ENCODE results near the gene GBP2. TPM values are rescaled to one million over a fixed set of nuclear protein-coding genes. Genes with fewer than 3 reads are reported as not detected.

Gene GBP2
- polyA plus RNA-seq, 1 of the 3 experiments (the other 2 are of a cell fraction), result 8.7 TPM

DNA sequence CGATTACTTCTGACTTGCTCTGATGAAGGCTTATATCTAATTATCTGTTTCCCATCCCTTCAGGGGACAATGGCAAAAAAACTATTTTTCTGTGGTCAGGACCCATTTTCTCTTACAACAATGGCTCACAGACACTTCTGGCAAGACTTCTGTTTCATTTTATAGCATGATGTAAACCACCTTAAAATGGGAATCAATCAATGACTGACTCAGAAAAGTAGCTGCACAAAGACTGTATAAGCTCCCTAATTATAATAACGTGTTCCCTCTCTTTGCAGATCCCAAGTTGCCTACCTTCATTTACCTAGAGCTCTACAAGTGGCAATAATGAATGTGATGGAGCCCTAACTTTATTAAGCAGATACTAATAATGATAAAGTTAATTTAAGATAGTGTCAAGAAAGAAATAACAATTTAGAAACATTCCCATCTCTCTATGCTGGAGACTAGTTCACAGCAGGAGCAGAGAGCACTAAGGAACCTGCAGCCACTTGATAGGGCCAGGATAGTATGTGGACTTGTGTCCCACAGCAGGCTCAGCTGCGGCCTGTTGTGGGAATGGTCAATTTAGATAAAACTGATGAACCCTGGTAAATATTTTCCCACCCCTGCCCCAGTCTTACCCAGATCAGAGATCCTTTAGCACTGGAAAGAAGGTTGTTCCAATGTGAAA lies 538 bp downstream of the GBP2 start:
- DNase-seq, result no peak
- peak overlapping the region; percentile 58 to 60 for H3K27ac ChIP-seq (ENCODE audit: low read depth in 2 of 2, low read length in 1 of 2)
- H3K9ac ChIP-seq, result peak overlapping the region; percentile 35; the same call in 1 of the 2 replicates
- H3K9me3 ChIP-seq, result no peaks in the 10 kb centered on the region
- H2AFZ ChIP-seq (ENCODE audit: low read depth), result peak overlapping the region; percentile 74
- H3K36me3 ChIP-seq (replicated peaks in 1 of 2; ENCODE audit: control insufficient read depth in 1 of 2, insufficient read depth in 2 of 2, low read length in 1 of 2), result no peaks in the 10 kb centered on the region
- ChIA-PET POLR2A (no interaction called here), CTCF (no interaction called here)
- no peaks in the 10 kb centered on the region for H4K20me1 ChIP-seq (ENCODE audit: insufficient read depth)
- H3K27me3 ChIP-seq (ENCODE audit: insufficient read depth), result no peaks in the 10 kb centered on the region
- H3K4me2 ChIP-seq, result peak overlapping the region; percentile 78
- WGBS (ENCODE audit: low lambda C conversion rate), result 39% methylated on average over 2 of the region's 3 CpGs
- TF ChIP-seq, protein P1, sequence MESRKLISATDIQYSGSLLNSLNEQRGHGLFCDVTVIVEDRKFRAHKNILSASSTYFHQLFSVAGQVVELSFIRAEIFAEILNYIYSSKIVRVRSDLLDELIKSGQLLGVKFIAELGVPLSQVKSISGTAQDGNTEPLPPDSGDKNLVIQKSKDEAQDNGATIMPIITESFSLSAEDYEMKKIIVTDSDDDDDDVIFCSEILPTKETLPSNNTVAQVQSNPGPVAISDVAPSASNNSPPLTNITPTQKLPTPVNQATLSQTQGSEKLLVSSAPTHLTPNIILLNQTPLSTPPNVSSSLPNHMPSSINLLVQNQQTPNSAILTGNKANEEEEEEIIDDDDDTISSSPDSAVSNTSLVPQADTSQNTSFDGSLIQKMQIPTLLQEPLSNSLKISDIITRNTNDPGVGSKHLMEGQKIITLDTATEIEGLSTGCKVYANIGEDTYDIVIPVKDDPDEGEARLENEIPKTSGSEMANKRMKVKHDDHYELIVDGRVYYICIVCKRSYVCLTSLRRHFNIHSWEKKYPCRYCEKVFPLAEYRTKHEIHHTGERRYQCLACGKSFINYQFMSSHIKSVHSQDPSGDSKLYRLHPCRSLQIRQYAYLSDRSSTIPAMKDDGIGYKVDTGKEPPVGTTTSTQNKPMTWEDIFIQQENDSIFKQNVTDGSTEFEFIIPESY (IDR thresholded peaks at IDR 0.05; ENCODE audit: borderline replicate concordance, low read depth), result no peak
- TF ChIP-seq FOXJ3 (CRISPR knock-in tag; IDR thresholded peaks at IDR 0.05) (no peak), TEAD4 (IDR thresholded peaks at IDR 0.05; ENCODE audit: borderline replicate concordance, insufficient read depth) (no peak), NFIC (IDR thresholded peaks at IDR 0.05; ENCODE audit: borderline replicate concordance) (no peak), GABPA (IDR thresholded peaks at IDR 0.05; ENCODE audit: low read depth) (no peak), YY1 (IDR thresholded peaks at IDR 0.05; ENCODE audit: low read depth) (no peak), JUND (IDR thresholded peaks at IDR 0.05) (no peak), RCOR1 (IDR thresholded peaks at IDR 0.05; ENCODE audit: low read length) (no peak), EP300 (IDR thresholded peaks at IDR 0.05; ENCODE audit: borderline replicate concordance in 1 of 2, low read depth in 1 of 2, low read length in 1 of 2) (no peak)
- H3K9me2 ChIP-seq, result no peaks in the 10 kb centered on the region
- peaks cover 7 to 23% of the 10 kb centered on the region in 2 experiments; a peak in 3 of 4 replicates for H3K4me1 ChIP-seq (ENCODE audit: control insufficient read depth in 1 of 2, insufficient read depth in 2 of 2, low read depth in 1 of 2, low read length in 1 of 2)
- peak overlapping the region; percentile 32 to 62 for H3K4me3 ChIP-seq (ENCODE audit: low read depth in 2 of 2, low read length in 1 of 2)
- no peaks in the 10 kb centered on the region for H3K79me2 ChIP-seq (ENCODE audit: insufficient read depth)
- H3F3A ChIP-seq (replicated peaks; ENCODE audit: insufficient read depth), result peaks cover 5% of the 10 kb centered on the region

DNA sequence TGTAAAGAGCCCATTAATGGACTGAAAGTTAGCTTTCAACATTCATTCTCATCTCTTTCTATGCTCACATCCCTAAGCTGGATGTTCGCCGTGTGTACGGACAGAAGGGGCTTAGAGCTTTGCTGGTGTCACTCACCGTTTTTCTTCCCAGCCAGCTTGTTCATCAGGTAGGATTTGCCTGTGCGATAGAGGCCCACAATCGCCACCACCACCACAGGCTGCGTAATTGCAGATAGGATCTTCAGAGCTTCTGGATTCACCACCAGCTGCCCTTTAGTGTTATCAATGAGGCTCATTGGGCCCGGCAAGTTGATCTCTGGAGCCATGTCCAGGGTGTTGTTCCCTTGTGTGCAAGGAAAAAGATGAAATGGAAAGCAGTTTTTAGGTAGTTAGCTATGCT lies 4.3 kb downstream of the GBP2 start:
- Histone ChIP-seq H3K36me3 (replicated peaks in 1 of 2; ENCODE audit: control insufficient read depth in 1 of 2, insufficient read depth in 2 of 2, low read length in 1 of 2) (peaks cover 2 to 10% of the 10 kb centered on the region in 2 experiments), H3K4me2 (no peak overlapping the region), H3K4me1 (ENCODE audit: control insufficient read depth in 1 of 2, insufficient read depth in 2 of 2, low read depth in 1 of 2, low read length in 1 of 2) (peaks cover 7 to 21% of the 10 kb centered on the region in 2 experiments; a peak in 3 of 4 replicates), H3K27ac (ENCODE audit: low read depth in 2 of 2, low read length in 1 of 2) (no peak overlapping the region), H3F3A (replicated peaks; ENCODE audit: insufficient read depth) (peaks cover 5% of the 10 kb centered on the region), H3K9me2 (no peaks in the 10 kb centered on the region), H3K79me2 (ENCODE audit: insufficient read depth) (no peaks in the 10 kb centered on the region), H3K4me3 (ENCODE audit: low read depth in 2 of 2, low read length in 1 of 2) (no peak overlapping the region), H3K9me3 (no peaks in the 10 kb centered on the region), H3K9ac (no peak overlapping the region), H4K20me1 (ENCODE audit: insufficient read depth) (no peaks in the 10 kb centered on the region), H3K27me3 (ENCODE audit: insufficient read depth) (no peaks in the 10 kb centered on the region), H2AFZ (ENCODE audit: low read depth) (no peak overlapping the region)
- CTCF ChIA-PET, result no interaction called here
- no peak for DNase-seq
- 89% methylated on average over 8 of the region's 8 CpGs for WGBS (ENCODE audit: low lambda C conversion rate)
- POLR2A ChIA-PET, result no interaction called here
- no peak for TF ChIP-seq EZH2phosphoT487 (IDR thresholded peaks at IDR 0.05; ENCODE audit: borderline replicate concordance, low read depth)
- no peak for TF ChIP-seq YY1 (IDR thresholded peaks at IDR 0.05; ENCODE audit: low read depth)
- TF ChIP-seq NRF1 (IDR thresholded peaks at IDR 0.05; ENCODE audit: low read depth, low read length), result no peak
- TF ChIP-seq, protein P2, sequence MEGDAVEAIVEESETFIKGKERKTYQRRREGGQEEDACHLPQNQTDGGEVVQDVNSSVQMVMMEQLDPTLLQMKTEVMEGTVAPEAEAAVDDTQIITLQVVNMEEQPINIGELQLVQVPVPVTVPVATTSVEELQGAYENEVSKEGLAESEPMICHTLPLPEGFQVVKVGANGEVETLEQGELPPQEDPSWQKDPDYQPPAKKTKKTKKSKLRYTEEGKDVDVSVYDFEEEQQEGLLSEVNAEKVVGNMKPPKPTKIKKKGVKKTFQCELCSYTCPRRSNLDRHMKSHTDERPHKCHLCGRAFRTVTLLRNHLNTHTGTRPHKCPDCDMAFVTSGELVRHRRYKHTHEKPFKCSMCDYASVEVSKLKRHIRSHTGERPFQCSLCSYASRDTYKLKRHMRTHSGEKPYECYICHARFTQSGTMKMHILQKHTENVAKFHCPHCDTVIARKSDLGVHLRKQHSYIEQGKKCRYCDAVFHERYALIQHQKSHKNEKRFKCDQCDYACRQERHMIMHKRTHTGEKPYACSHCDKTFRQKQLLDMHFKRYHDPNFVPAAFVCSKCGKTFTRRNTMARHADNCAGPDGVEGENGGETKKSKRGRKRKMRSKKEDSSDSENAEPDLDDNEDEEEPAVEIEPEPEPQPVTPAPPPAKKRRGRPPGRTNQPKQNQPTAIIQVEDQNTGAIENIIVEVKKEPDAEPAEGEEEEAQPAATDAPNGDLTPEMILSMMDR (IDR thresholded peaks at IDR 0.05), result no peak
- TF ChIP-seq, protein P3, sequence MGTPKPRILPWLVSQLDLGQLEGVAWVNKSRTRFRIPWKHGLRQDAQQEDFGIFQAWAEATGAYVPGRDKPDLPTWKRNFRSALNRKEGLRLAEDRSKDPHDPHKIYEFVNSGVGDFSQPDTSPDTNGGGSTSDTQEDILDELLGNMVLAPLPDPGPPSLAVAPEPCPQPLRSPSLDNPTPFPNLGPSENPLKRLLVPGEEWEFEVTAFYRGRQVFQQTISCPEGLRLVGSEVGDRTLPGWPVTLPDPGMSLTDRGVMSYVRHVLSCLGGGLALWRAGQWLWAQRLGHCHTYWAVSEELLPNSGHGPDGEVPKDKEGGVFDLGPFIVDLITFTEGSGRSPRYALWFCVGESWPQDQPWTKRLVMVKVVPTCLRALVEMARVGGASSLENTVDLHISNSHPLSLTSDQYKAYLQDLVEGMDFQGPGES (IDR thresholded peaks at IDR 0.05; ENCODE audit: low read depth, low read length), result no peak
- TF ChIP-seq, protein P4, sequence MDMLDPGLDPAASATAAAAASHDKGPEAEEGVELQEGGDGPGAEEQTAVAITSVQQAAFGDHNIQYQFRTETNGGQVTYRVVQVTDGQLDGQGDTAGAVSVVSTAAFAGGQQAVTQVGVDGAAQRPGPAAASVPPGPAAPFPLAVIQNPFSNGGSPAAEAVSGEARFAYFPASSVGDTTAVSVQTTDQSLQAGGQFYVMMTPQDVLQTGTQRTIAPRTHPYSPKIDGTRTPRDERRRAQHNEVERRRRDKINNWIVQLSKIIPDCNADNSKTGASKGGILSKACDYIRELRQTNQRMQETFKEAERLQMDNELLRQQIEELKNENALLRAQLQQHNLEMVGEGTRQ (IDR thresholded peaks at IDR 0.05; ENCODE audit: borderline replicate concordance, low read depth, low read length), result no peak
- TF ChIP-seq RCOR1 (IDR thresholded peaks at IDR 0.05; ENCODE audit: low read length), result no peak
- TF ChIP-seq, protein P5, sequence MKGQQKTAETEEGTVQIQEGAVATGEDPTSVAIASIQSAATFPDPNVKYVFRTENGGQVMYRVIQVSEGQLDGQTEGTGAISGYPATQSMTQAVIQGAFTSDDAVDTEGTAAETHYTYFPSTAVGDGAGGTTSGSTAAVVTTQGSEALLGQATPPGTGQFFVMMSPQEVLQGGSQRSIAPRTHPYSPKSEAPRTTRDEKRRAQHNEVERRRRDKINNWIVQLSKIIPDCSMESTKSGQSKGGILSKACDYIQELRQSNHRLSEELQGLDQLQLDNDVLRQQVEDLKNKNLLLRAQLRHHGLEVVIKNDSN (IDR thresholded peaks at IDR 0.05; ENCODE audit: borderline replicate concordance, low read depth), result no peak
- TF ChIP-seq ELF1 (IDR thresholded peaks at IDR 0.05), result no peak
- TF ChIP-seq GABPA (IDR thresholded peaks at IDR 0.05; ENCODE audit: low read depth), result no peak
- no peak for TF ChIP-seq SIN3A (IDR thresholded peaks at IDR 0.05; ENCODE audit: borderline replicate concordance, low read depth, low read length)
- TF ChIP-seq, protein P1 (IDR thresholded peaks at IDR 0.05; ENCODE audit: borderline replicate concordance, low read depth), result no peak

Data from SK-N-SH (cell line).